ENCODE results near the gene PSMB3. TPM values are rescaled to one million over a fixed set of nuclear protein-coding genes. Genes with fewer than 3 reads are reported as not detected.

PSMB3 gene
- total RNA-seq, 1 experiment from 2014 or later: 441 TPM

DNA sequence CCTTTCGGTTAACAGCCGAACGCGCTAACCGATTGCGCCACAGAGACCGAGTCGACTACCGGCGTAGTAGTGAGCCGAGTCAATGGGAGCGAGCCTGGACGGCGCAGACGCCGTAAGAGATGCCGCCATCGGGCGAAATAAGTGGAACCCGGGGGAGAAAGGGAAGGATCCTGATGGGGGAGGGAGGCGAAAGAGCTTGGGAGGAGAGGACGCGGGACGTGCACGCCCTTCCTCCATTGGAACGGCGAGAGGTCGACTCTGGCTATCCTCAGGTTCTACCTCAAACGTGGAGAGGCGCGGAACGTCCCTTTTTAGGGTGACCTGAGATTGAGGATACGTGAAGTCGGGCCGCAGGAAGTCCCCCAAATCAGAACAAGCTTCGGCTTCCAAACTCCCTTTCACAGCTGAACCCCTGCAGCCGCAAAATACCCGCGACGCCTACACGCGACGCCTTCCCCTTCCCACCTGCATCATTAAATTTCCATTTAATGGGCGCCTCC is 683 bp upstream of the PSMB3 start:
- Histone ChIP-seq H3K36me3 (ENCODE audit: low read depth, low read length) (peaks cover 16% of the 10 kb centered on the region), H3K4me3 (ENCODE audit: low read length) (peak overlapping the region; percentile 94), H4K20me1 (ENCODE audit: low read length) (no peaks in the 10 kb centered on the region), H3K9me3 (ENCODE audit: low read length) (no peaks in the 10 kb centered on the region), H3K9me2 (replicated peaks; ENCODE audit: low read length) (no peaks in the 10 kb centered on the region), H3K9ac (ENCODE audit: low read length) (peak overlapping the region; percentile 96), H3K4me1 (ENCODE audit: insufficient read depth, low read length) (peaks cover 16% of the 10 kb centered on the region), H3K79me2 (ENCODE audit: low read length) (peaks cover 58% of the 10 kb centered on the region), H3F3A (ENCODE audit: low read length, unreplicated experiment) (no peaks in the 10 kb centered on the region), H3K27ac (ENCODE audit: low read length) (peak overlapping the region; percentile 64), H3K27me3 (ENCODE audit: low read length) (no peaks in the 10 kb centered on the region), H2AFZ (ENCODE audit: low read length) (peak overlapping the region; percentile 84), H3K4me2 (ENCODE audit: low read length) (peak overlapping the region; percentile 88)
- intact Hi-C loops (cut with micrococcal nuclease): loop anchor here (2.0 kb wide), 1 partner anchor 47 kb away; the partner anchor contains the start of gene PIP4K2B
- POLR2A ChIA-PET (ENCODE audit: unreplicated experiment): interaction anchor here (0.6 kb wide), 1 partner anchor 266 kb away, joined by 3 read pairs; no protein-coding TSS in a partner anchor
- peak; percentile 84 for DNase-seq
- ATAC-seq: peak; percentile 9
- CTCF ChIA-PET: no interaction called here
- BruUV-seq (replicated peaks): no TSS peak
- TF ChIP-seq EZH2 (IDR thresholded peaks at IDR 0.05; ENCODE audit: low read length, unreplicated experiment): no peak
- TF ChIP-seq, protein P1, sequence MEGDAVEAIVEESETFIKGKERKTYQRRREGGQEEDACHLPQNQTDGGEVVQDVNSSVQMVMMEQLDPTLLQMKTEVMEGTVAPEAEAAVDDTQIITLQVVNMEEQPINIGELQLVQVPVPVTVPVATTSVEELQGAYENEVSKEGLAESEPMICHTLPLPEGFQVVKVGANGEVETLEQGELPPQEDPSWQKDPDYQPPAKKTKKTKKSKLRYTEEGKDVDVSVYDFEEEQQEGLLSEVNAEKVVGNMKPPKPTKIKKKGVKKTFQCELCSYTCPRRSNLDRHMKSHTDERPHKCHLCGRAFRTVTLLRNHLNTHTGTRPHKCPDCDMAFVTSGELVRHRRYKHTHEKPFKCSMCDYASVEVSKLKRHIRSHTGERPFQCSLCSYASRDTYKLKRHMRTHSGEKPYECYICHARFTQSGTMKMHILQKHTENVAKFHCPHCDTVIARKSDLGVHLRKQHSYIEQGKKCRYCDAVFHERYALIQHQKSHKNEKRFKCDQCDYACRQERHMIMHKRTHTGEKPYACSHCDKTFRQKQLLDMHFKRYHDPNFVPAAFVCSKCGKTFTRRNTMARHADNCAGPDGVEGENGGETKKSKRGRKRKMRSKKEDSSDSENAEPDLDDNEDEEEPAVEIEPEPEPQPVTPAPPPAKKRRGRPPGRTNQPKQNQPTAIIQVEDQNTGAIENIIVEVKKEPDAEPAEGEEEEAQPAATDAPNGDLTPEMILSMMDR (conservative IDR thresholded peaks at IDR 0.05; ENCODE audit: low read depth, low read length): no peak
- TF ChIP-seq EZH2phosphoT487 (IDR thresholded peaks at IDR 0.05; ENCODE audit: borderline replicate concordance, low read length): no peak

DNA sequence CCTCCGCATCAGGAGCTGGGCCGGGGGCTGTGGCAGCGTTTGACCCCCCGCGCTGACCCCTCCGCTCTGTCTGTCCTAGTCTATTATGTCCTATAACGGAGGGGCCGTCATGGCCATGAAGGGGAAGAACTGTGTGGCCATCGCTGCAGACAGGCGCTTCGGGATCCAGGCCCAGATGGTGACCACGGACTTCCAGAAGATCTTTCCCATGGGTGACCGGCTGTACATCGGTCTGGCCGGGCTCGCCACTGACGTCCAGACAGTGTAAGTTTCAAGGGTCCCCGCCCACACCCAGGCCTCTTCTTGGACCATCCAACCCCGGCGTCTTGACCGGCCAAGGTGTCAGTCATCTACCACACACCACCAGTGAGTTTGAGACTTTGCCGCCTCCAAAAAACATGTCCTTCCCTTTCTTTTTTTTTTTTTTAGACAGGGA is 548 bp downstream of the PSMB3 start:
- TSS peak; percentile 60 for BruUV-seq (replicated peaks)
- no peaks in the 10 kb centered on the region for H4K20me1 ChIP-seq (ENCODE audit: low read length)
- intact Hi-C loops (cut with micrococcal nuclease): loop anchor here (2.0 kb wide), 1 partner anchor 46 kb away; the partner anchor contains the start of gene PIP4K2B
- H3K9ac ChIP-seq (ENCODE audit: low read length): peak overlapping the region; percentile 96
- H3K4me2 ChIP-seq (ENCODE audit: low read length): peak overlapping the region; percentile 85
- H3F3A ChIP-seq (ENCODE audit: low read length, unreplicated experiment): no peaks in the 10 kb centered on the region
- no peak for ATAC-seq
- H3K9me2 ChIP-seq (replicated peaks; ENCODE audit: low read length): no peaks in the 10 kb centered on the region
- peaks cover 46% of the 10 kb centered on the region for H3K79me2 ChIP-seq (ENCODE audit: low read length)
- H3K4me1 ChIP-seq (ENCODE audit: insufficient read depth, low read length): peaks cover 16% of the 10 kb centered on the region
- TF ChIP-seq EZH2phosphoT487 (IDR thresholded peaks at IDR 0.05; ENCODE audit: borderline replicate concordance, low read length) (no peak), EZH2 (IDR thresholded peaks at IDR 0.05; ENCODE audit: low read length, unreplicated experiment) (no peak)
- TF ChIP-seq, protein P1 (conservative IDR thresholded peaks at IDR 0.05; ENCODE audit: low read depth, low read length): no peak
- CTCF ChIA-PET: no interaction called here
- H3K9me3 ChIP-seq (ENCODE audit: low read length): no peaks in the 10 kb centered on the region
- H3K27me3 ChIP-seq (ENCODE audit: low read length): no peaks in the 10 kb centered on the region
- H2AFZ ChIP-seq (ENCODE audit: low read length): peak overlapping the region; percentile 73; the same call in 1 of the 2 replicates
- peak overlapping the region; percentile 94 for H3K4me3 ChIP-seq (ENCODE audit: low read length)
- POLR2A ChIA-PET (ENCODE audit: unreplicated experiment): interaction anchor here (0.6 kb wide), 1 partner anchor 101 kb away, joined by 5 read pairs; no protein-coding TSS in a partner anchor
- DNase-seq: no peak
- H3K36me3 ChIP-seq (ENCODE audit: low read depth, low read length): peaks cover 19% of the 10 kb centered on the region
- H3K27ac ChIP-seq (ENCODE audit: low read length): peak overlapping the region; percentile 50; the same call in 1 of the 2 replicates

DNA sequence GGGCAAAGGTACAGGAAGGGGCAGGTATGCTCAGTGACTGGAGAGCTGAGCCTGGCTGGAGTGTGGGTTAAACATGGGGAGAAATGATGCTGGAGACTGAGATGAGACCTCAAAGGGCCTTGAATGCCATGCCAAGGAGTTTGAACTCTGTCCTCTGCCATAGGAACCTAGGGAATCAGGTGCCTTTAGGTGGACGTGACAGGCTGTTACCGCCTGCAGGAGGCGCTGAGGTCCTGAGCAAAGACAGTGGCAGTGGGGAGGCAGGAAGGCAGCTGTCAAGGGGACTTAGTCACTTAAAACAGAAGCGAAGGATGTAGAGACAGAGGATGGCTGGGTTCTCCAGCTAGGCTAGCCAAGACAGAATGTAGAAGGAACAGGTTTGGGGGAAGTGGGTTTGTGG is 9.1 kb downstream of the PSMB3 start:
- Histone ChIP-seq H3K9me2 (replicated peaks; ENCODE audit: low read length) (no peaks in the 10 kb centered on the region), H3K36me3 (ENCODE audit: low read depth, low read length) (peaks cover 21% of the 10 kb centered on the region; the same call in 1 of the 2 replicates), H4K20me1 (ENCODE audit: low read length) (no peaks in the 10 kb centered on the region), H3F3A (ENCODE audit: low read length, unreplicated experiment) (no peaks in the 10 kb centered on the region), H3K4me2 (ENCODE audit: low read length) (no peak overlapping the region), H3K9me3 (ENCODE audit: low read length) (no peaks in the 10 kb centered on the region), H2AFZ (ENCODE audit: low read length) (no peak overlapping the region), H3K4me1 (ENCODE audit: insufficient read depth, low read length) (no peaks in the 10 kb centered on the region), H3K27ac (ENCODE audit: low read length) (no peak overlapping the region), H3K4me3 (ENCODE audit: low read length) (no peak overlapping the region), H3K79me2 (ENCODE audit: low read length) (no peaks in the 10 kb centered on the region), H3K27me3 (ENCODE audit: low read length) (no peaks in the 10 kb centered on the region), H3K9ac (ENCODE audit: low read length) (no peak overlapping the region)
- ATAC-seq (peak; percentile 15; the same call in 1 of the 2 replicates), DNase-seq (peak; percentile 34)
- intact Hi-C loops (cut with micrococcal nuclease): no loop called here
- BruUV-seq (replicated peaks): no TSS peak
- POLR2A ChIA-PET (ENCODE audit: unreplicated experiment): no interaction called here
- CTCF ChIA-PET: no interaction called here
- TF ChIP-seq EZH2phosphoT487 (IDR thresholded peaks at IDR 0.05; ENCODE audit: borderline replicate concordance, low read length) (no peak), EZH2 (IDR thresholded peaks at IDR 0.05; ENCODE audit: low read length, unreplicated experiment) (no peak)
- TF ChIP-seq, protein P1 (conservative IDR thresholded peaks at IDR 0.05; ENCODE audit: low read depth, low read length): peak; percentile 58

Data from PC-3 (cell line).